H54 (cell line): ENCODE results near the gene CFDP1.
A peak's percentile ranks its signal among the peaks of the same experiment; 100 is the strongest.
"Not testable (repeated sequence)": the region's sequence is repeated elsewhere in the genome, so short reads cannot be mapped to it uniquely, and the experiment has no call there.

Experiments
- DNase-seq: peaks from one replicate; pipeline ENCODE4 v3.0.0; 2011; ENCODE audit warnings: low spot score, mixed read lengths; ENCODE audit not compliant: insufficient read length
- FAIRE-seq: peaks from 3 replicates; lab custom pipeline; 2011; peaks lifted over from hg19 to GRCh38; lab: Jason Lieb, UNC
- POLR2A ChIP-seq: IDR thresholded peaks from 2 replicates; pipeline ENCODE4 v1.6.1; 2011; ENCODE audit warnings: low read depth, mild to moderate bottlenecking, low read length

Gene CFDP1

GRCh38 chr16:75466760-75467159 lies 33.5 kb upstream of the CFDP1 start:
- DNase-seq = no peak
- TF ChIP-seq POLR2A = no peak
- no peak for FAIRE-seq

DNA sequence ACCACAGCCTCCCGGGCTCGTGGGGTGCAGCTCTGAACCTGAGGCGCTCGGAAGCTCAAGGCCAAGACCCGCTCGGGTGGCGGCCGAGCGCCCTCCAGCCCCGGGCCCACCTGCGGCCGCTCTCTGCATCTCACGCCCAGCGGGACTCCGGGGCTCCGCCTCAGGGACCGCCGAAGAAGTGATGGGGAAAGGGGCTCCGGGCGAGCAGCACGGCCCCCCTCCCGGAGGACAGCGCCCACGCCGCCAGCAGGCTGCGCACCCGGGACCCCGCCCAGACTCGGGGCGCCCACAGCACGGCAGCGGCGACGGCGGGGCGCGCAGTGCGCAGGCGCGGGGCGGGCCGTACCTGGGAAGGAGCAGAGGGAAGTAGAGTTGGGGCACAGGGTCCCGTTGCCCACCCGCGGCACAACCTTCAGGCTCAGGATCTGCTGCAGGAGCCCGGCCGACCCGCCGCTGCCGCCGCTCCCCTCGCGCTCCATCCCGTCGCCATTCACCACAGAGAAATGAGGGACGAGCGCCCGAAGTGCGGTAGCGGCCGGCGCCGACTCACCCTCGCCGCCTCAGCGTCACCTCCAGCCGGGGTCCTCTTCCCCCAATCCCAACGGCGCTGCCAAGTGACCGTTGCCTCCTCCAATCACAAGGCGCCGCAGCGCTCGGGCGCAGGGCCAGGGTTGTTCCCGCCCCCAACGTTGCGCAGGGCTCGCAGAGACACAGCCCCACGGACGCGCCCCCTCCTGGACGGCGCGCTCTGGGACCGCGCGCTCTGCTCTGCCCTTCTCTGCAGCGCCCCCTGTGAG lies 31.0 kb upstream of the CFDP1 start, which contains the start of gene TMEM170A:
Gene TMEM170A, minus strand, starts transcription at position 568 of the 797 bp plus-strand sequence. Its CDS starts 89 bp downstream, at position 479.
- TF ChIP-seq POLR2A = peak; percentile 98
- DNase-seq (peak; percentile 97), FAIRE-seq (peak; percentile 65)

DNA sequence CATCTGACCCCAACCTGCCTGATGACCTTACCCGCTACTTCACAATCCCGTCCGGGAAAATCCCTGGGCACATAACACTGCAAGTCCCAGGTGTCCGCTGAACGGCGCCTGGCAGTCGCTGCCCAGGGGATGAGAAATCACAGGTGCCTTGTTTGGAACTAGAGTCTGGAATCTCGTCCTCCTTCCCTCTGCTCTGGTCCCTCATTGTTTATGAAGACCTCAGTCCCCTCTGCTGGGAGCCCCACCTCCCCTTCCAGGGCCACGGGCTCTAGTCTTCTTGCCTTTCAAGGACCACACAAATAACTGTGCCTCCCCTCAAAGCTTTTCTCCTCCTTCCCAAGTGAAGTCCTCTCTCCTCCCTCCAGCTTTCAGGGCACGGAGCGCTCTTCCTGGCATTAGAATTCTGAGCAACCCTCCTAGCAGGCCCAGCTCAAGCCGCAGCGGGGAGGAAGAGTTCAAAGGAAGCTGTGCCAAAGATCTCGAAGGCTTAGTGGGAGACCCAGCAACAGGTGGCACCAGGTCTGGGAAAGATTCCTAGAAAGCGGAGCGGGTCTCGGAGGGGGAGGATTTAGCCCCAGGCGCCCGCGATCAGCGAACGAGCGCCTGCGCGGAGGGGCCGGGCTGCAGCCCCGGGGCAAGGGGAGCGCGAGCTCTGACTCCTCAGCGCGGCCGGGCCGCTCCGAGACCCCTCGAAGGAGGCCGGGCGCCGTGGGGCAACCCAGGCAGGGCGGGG lies 30.3 kb upstream of the CFDP1 start:
- not testable (repeated sequence) for DNase-seq, FAIRE-seq

DNA sequence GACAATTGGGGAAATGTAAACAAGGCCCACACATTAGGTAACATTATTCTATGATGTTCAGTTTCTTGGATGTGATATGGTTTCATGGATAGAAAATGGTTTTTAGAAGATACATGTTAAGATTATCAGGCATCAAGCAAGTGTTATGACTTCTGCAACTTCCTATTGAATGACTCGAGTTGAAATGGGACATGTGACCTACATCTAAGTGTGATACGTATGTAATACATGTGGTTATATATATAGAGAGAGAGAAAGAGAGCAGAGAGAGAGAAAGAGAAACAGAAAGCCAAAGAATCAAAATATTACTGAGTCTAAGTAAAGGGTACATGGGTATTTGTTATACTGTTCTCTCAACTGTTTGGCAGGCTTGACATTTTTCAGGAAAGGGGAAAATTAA lies 29.5 kb upstream of the CFDP1 start:
- TF ChIP-seq POLR2A = no peak
- FAIRE-seq (no peak), DNase-seq (no peak)

- no peak for TF ChIP-seq POLR2A
- DNase-seq (no peak), FAIRE-seq (no peak)
These were observed 28.3 kb upstream of the CFDP1 start for GRCh38 chr16:75461575-75461974.

GRCh38 chr16:75460446-75460845 lies 27.1 kb upstream of the CFDP1 start:
- FAIRE-seq (no peak), DNase-seq (no peak)
- no peak for TF ChIP-seq POLR2A

DNA sequence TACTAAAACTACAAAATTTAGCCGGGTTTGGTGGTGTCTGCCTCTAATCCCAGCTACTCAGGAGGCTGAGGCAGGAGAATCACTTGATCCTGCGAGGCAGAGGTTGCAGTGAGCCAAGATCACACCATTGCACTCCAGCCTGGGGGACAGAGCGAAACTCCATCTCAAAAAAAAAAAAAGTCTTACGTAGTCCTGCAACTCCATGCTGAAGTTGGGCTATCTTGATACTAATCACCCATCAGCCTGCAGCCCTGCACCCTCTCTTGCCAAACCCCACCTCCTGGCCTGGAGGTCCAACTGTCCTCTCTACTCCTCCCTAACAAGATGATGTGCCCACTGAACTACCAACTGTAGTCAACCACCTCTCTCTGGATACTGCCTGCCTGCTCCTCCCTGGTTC lies 26.4 kb upstream of the CFDP1 start:
- FAIRE-seq (no peak), DNase-seq (no peak)
- no peak for TF ChIP-seq POLR2A

- DNase-seq (no peak), FAIRE-seq (no peak)
- no peak for TF ChIP-seq POLR2A
These were observed 25.1 kb upstream of the CFDP1 start for GRCh38 chr16:75458439-75458838.

DNA sequence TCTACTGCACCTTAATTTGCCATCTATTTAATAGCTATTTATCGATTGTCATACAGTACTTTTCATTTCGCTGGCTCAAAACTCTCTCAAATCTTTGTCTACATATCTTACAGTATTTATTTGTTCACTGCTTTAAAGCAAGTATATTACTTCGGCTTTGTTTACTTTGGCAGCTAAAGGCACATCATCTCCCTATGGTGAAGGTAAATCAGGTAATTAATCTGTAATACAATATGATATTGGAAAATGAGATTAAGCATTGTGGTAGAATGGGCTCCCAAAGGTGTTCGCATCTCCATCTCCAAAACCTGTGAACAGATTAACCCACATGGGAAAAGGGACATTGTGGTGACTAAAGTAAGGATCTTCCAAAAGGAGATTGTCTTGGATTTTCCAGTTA lies 24.7 kb upstream of the CFDP1 start:
- DNase-seq (no peak), FAIRE-seq (no peak)
- TF ChIP-seq POLR2A = no peak

GRCh38 chr16:75457485-75458021 lies 24.2 kb upstream of the CFDP1 start:
- DNase-seq = no peak
- no peak for FAIRE-seq
- TF ChIP-seq POLR2A = no peak

- no peak for TF ChIP-seq POLR2A
- DNase-seq = no peak
- no peak for FAIRE-seq
These were observed 23.7 kb upstream of the CFDP1 start for GRCh38 chr16:75456971-75457370.

DNA sequence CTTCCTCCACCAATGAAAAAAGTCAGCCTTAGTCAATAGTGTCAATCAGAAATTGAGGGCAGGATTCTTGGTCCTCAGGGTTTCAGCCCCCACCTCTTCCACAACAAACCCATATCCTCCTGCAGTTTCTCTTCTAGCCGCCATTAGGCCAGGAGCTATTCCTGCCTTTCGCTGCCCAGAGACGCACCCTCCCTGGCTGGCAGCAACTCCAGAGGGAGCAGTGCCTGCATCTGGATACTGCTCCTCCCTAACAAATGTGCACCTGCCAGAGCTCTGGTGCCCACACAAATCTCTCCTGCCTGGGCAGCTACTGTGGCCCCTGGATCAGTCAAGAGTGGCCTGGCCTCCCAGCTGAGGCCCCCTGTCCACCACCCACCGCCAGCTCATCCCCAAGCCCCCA lies 23.2 kb upstream of the CFDP1 start:
- FAIRE-seq, DNase-seq: not testable (repeated sequence)

DNA sequence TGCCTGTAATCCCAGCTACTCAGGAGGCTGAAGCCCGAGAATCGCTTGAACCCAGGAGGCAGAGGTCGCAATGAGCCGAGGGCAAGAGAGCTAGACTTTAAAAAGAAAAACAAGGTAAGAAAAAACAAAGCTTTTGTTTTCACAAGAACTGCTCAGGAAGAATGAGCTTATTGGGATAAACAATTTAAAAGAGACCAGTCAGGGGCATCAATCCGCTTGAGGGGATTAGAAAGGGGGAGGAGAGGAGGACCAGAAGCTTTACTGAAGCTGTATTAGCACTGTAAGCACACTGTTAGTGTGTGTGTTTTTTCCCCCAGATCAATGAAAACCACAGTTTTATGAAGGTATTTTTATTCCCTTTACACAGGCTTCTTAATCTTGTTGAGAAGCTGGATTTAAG lies 22.4 kb upstream of the CFDP1 start:
- TF ChIP-seq POLR2A = no peak
- FAIRE-seq = no peak
- no peak for DNase-seq

DNA sequence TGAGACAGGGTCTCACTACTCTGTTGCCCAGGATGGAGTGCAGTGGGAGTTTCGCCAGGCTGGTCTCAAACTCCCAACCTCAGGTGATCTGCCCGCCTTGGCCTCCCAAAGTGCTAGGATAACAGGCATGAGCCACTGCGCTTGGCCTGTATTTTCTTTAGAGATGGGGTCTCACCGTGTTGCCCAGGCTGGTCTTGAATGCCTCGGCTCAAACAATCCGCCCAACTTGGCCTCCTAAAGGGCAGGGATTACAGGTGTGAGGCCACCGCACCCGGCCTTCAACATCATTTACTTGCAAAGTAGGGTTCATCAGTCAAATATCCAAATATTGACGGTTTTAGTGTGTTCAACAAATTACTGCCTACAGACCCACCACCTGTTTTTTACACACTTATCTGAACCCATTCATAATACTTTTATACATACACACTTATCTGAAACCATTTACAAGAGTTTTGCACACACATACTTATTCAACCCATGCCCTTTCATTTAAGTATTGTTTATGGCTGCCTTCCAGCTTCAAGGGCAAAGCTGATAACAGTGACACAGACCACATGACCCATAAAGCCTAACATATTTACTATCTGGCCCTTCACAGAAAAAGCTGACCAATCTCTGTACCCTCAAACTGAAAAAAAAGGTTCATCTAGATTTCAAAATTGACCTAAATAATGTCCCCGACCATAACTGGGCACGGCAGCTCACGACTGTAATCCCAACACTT lies 19.3 kb upstream of the CFDP1 start:
- no peak for TF ChIP-seq POLR2A
- DNase-seq = no peak
- no peak for FAIRE-seq
